ENCODE data around the gene ZFAND3.

Gene ZFAND3

DNA sequence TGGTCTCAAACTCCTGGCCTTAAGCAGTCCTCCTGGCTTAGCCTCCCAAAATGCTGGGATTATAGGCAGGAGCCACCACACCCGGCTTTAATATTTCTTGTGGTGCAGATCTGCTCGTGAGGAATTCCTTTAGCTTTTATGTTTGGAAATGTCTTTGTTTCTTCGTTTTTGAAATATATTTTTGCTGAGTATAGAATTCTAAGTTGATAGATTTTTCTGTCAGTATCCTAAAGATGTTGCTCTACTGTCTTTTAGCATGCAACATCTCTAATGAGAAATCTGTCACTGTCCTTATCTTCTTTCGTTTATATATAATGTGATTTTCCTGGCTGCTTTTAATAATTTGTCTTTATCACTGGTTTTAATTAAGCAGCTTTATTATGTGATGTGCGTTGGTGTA, 75.1 kb downstream of the ZFAND3 start:
- in situ Hi-C loops (cut with MboI; ENCODE audit: low sequenced_read_pairs, unreplicated experiment): no loop called here
- TF ChIP-seq, protein P1, sequence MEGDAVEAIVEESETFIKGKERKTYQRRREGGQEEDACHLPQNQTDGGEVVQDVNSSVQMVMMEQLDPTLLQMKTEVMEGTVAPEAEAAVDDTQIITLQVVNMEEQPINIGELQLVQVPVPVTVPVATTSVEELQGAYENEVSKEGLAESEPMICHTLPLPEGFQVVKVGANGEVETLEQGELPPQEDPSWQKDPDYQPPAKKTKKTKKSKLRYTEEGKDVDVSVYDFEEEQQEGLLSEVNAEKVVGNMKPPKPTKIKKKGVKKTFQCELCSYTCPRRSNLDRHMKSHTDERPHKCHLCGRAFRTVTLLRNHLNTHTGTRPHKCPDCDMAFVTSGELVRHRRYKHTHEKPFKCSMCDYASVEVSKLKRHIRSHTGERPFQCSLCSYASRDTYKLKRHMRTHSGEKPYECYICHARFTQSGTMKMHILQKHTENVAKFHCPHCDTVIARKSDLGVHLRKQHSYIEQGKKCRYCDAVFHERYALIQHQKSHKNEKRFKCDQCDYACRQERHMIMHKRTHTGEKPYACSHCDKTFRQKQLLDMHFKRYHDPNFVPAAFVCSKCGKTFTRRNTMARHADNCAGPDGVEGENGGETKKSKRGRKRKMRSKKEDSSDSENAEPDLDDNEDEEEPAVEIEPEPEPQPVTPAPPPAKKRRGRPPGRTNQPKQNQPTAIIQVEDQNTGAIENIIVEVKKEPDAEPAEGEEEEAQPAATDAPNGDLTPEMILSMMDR (IDR thresholded peaks at IDR 0.05; ENCODE audit: borderline replicate concordance, control extremely low read depth, extremely low read depth, insufficient read depth, missing control alignments): no peak
- no peak for DNase-seq (ENCODE audit: low spot score)

DNA sequence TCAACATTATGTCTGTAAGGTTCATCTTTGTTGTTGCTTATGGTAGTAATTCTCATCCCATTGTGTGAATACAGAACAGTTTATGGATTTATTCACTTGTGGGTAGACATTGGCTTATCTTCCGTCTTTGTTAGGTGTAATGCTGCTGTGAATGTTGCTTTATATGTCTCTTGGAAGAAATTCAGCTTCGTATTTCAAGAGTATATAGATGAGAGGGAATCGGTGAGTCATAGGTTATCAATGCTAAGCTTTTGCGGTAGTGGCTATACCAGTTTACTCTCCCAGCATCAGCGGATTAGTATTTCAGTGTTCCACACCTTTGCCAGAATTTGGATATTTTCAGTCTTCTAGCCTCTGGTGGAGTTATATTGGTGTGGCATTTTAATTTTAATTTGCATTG, 77.8 kb downstream of the ZFAND3 start:
- DNase-seq (ENCODE audit: low spot score): no peak
- in situ Hi-C loops (cut with MboI; ENCODE audit: low sequenced_read_pairs, unreplicated experiment): no loop called here
- TF ChIP-seq, protein P1 (IDR thresholded peaks at IDR 0.05; ENCODE audit: borderline replicate concordance, control extremely low read depth, extremely low read depth, insufficient read depth, missing control alignments): no peak

DNA sequence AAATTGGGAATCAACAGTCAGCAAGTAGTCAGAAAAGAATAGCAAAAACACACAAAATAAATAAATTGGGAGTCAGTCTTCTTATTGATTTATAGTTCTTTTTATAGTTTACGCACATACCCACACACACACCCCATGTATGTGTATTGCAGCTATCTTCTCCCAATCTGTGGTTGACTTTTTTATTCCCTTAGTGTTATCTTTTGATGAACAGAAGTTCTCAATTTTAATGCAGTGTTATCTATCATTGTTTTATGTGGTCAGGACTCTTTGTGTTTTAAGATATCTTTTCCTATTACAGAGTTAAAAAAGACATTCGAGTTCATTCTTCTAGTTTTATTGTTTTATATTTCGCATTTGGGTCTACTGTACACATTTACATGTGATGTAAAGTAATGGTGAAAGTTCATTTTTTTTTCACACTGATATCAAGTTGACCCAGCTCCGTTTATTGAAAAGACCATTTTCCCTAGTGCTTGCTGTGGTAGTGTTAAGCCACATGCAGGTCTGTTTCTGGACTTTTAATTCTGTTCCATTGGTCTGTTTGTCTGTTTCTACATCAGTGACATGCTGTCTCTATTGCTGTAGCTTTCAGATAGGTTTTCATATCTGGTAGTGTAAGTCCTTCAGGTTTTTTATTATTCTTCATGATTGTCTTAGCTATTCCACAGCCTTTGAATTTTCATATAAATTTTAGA, 78.4 kb downstream of the ZFAND3 start:
- TF ChIP-seq, protein P1 (IDR thresholded peaks at IDR 0.05; ENCODE audit: borderline replicate concordance, control extremely low read depth, extremely low read depth, insufficient read depth, missing control alignments): no peak
- in situ Hi-C loops (cut with MboI; ENCODE audit: low sequenced_read_pairs, unreplicated experiment): no loop called here
- DNase-seq (ENCODE audit: low spot score): no peak

DNA sequence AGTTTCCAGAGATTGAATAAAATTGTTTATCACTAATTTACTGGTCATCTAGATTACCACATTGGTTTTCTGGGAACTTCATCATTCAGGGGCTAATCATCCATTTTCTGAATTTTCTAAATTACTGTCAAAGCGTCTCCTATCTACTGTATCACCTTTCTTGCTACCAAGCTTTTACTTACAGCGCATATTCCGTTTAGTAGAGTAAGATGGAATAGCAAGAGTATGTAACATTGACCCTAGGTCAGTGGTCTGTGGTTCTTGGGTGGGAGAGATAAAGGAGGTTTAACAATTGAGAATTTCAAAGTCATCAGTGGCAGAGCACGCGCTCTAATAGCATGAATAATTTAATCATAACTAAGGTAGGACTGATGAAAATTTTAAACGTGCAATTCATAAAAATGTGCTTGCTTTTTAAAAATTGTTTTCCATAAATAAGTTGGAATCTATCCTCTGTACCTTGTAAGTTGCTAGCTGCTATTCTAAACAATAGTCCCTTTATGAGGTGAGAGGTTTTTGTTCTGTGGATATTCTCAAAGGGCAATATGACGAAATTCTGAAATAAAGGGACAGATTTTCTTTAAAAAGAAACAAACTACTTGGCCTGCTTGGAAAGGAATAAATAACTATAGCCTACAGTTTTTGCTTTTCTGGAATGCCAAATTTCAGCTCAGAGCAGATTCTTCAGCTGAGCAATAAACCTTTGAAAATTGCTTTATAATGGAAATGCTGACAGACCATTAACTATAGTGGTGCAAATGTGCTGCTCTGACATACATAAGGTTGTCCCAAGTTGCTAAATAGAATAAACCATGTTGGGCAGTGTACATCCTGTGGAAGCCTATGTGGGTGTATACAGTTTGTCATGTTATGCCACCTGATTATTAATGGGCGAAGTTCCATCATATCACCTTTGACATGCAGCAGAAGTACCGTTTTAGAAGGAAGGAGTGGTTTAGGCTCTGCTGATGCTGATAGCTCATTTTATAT, 84.1 kb downstream of the ZFAND3 start:
- DNase-seq (ENCODE audit: low spot score): no peak
- in situ Hi-C loops (cut with MboI; ENCODE audit: low sequenced_read_pairs, unreplicated experiment): no loop called here
- TF ChIP-seq, protein P1 (IDR thresholded peaks at IDR 0.05; ENCODE audit: borderline replicate concordance, control extremely low read depth, extremely low read depth, insufficient read depth, missing control alignments): no peak

DNA sequence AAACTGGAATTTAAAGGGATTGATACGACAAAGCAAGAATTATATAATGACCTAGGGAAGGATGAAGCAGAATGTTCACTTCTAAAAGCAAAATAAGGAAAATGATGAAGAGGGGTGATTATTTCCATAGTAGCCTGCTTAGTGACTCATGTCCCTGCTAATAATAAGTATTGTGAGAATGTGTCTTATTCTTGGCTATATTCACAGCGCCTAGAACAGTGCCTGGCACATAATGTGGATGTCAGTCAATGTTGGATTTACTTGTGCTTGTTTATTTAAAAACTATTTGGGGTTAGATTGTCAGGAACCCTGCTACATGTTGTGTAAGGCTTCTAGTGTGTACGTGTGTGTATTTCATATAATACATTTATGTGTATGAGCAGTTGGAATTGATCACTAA, 85.1 kb downstream of the ZFAND3 start:
- in situ Hi-C loops (cut with MboI; ENCODE audit: low sequenced_read_pairs, unreplicated experiment): no loop called here
- TF ChIP-seq, protein P1 (IDR thresholded peaks at IDR 0.05; ENCODE audit: borderline replicate concordance, control extremely low read depth, extremely low read depth, insufficient read depth, missing control alignments): no peak

DNA sequence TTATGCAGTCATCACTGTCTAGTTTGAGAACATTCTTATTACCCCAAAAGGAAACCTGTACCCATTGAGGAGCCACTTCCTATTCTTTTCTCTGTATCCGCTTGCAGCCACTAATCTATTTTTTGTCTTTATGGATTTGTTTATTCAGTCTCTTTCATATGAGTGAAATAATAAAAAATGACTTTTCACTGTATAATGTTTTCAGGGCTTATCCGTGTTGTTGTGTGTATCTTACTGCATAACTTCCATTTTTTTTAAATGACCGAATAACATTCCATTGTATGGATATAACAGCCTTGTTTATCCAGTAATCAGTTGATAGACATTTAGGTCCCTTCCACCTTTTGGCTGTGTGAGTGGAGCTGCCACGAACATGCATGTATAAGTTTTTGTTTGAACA, 86.6 kb downstream of the ZFAND3 start:
- DNase-seq (ENCODE audit: low spot score): no peak
- TF ChIP-seq, protein P1 (IDR thresholded peaks at IDR 0.05; ENCODE audit: borderline replicate concordance, control extremely low read depth, extremely low read depth, insufficient read depth, missing control alignments): no peak
- in situ Hi-C loops (cut with MboI; ENCODE audit: low sequenced_read_pairs, unreplicated experiment): no loop called here

More for the DNA sequence above, 85.1 kb downstream of the ZFAND3 start:
- no peak for DNase-seq (ENCODE audit: low spot score)

All from GM13976 (cell line).